Measurements from ENCODE around the gene PDE4D. TPM values are rescaled to one million over a fixed set of nuclear protein-coding genes. Genes with fewer than 3 reads are reported as not detected.

PDE4D gene
- total and polyA plus RNA-seq, 2 of the 4 experiments (the other 2 are of a cell fraction), result 1.4 to 7.9 TPM

GRCh38 chr5:59506285-59506877, 387.1 kb downstream of the PDE4D start:
- H3K4me2 ChIP-seq (ENCODE audit: low read depth, low read length), result no peak overlapping the region
- H4K91ac ChIP-seq (ENCODE audit: insufficient read depth, low read depth, low read length), result no peak overlapping the region
- H3K9ac ChIP-seq (ENCODE audit: low read depth, low read length), result no peak overlapping the region
- no peak overlapping the region for H2BK120ac ChIP-seq (ENCODE audit: low read depth, low read length)
- H2AK5ac ChIP-seq (ENCODE audit: low read depth, low read length), result no peak overlapping the region
- no peak overlapping the region for H4K8ac ChIP-seq (ENCODE audit: low read depth in 2 of 2, low read length in 2 of 2)
- no peak for ATAC-seq (ENCODE audit: low read depth)
- H3K36me3 ChIP-seq (ENCODE audit: control insufficient read depth, insufficient read depth, low read length), result no peaks in the 10 kb centered on the region
- no peak overlapping the region for H2BK20ac ChIP-seq (ENCODE audit: low read depth, low read length)
- in situ Hi-C loops (cut with MboI; ENCODE audit: low sequenced_read_pairs), result loop anchor here (25.0 kb wide), 2 partner anchors 156 to 281 kb away; no protein-coding TSS in a partner anchor
- H2AK9ac ChIP-seq (replicated peaks; ENCODE audit: low read depth, low read length, poor library complexity), result no peak overlapping the region
- intact Hi-C loops (cut with micrococcal nuclease), result loop anchor here (1.0 kb wide), 3 partner anchors 167 to 294 kb away; no protein-coding TSS in a partner anchor
- H3K56ac ChIP-seq (ENCODE audit: extremely low read depth, insufficient read depth, low read length), result no peak overlapping the region
- no peaks in the 10 kb centered on the region for H3K79me1 ChIP-seq (ENCODE audit: low read depth in 1 of 2, low read length in 2 of 2)
- CTCF ChIA-PET, result interaction anchor here (0.7 to 1.7 kb wide), 5 partner anchors 153 to 290 kb away, joined by 3 to 7 read pairs (median 3); no protein-coding TSS in a partner anchor
- H3K27me3 ChIP-seq (ENCODE audit: control insufficient read depth, insufficient read depth, low read length), result no peaks in the 10 kb centered on the region
- dilution Hi-C loops (cut with HindIII; ENCODE audit: low sequenced_read_pairs, unreplicated experiment), result no loop called here
- POLR2A ChIA-PET (ENCODE audit: unreplicated experiment), result no interaction called here
- TF ChIP-seq SMC3 (IDR thresholded peaks at IDR 0.05; ENCODE audit: low read depth, low read length) (peak; percentile 72), CTCF (conservative IDR thresholded peaks at IDR 0.05; ENCODE audit: low read depth, low read length) (peak; percentile 54), MAFK (IDR thresholded peaks at IDR 0.05; ENCODE audit: low read depth, low read length) (no peak), RAD21 (IDR thresholded peaks at IDR 0.05; ENCODE audit: low read length) (peak; percentile 57)
- H3K23ac ChIP-seq (ENCODE audit: low read depth, low read length), result no peak overlapping the region
- no peak overlapping the region for H4K5ac ChIP-seq (ENCODE audit: low read depth, low read length)
- no peaks in the 10 kb centered on the region for H4K20me1 ChIP-seq (ENCODE audit: insufficient read depth, low read length)
- H3K27ac ChIP-seq (ENCODE audit: insufficient read depth, low read length), result no peak overlapping the region
- H3K9me3 ChIP-seq (ENCODE audit: control insufficient read depth, insufficient read depth, low read length), result no peaks in the 10 kb centered on the region
- no peak overlapping the region for H3K18ac ChIP-seq (ENCODE audit: low read depth, low read length)
- BruUV-seq (replicated peaks), result no TSS peak
- no peaks in the 10 kb centered on the region for H3K4me1 ChIP-seq (ENCODE audit: control insufficient read depth, insufficient read depth, low read length)
- no peaks in the 10 kb centered on the region for H3K9me1 ChIP-seq (ENCODE audit: insufficient read depth, low read length)
- no peak overlapping the region for H2AFZ ChIP-seq (replicated peaks; ENCODE audit: low read length, poor library complexity)
- no peak overlapping the region for H2BK5ac ChIP-seq (ENCODE audit: low read depth, low read length, poor library complexity, severe bottlenecking)
- no peak overlapping the region for H3K14ac ChIP-seq (replicated peaks; ENCODE audit: low read depth, low read length)
- H2BK15ac ChIP-seq (ENCODE audit: low read depth, low read length), result no peak overlapping the region
- peak; percentile 28 for DNase-seq
- no CpG with 5 or more reads among the region's 1 CpG for WGBS, 2 experiments (ENCODE audit: extremely low coverage in 2 of 2, insufficient read length in 1 of 2)
- H3K4me3 ChIP-seq (ENCODE audit: insufficient read depth, low read depth, low read length), result no peak overlapping the region
- no peak overlapping the region for H3K4ac ChIP-seq (ENCODE audit: low read depth, low read length)

Measured in IMR-90 (cell line).